Right ventricle myocardium superior (tissue), 1 donor: ENCODE results near the gene LIX1. TPM values are rescaled to one million over a fixed set of nuclear protein-coding genes. Genes with fewer than 3 reads are reported as not detected.
"Not testable (repeated sequence)": the region's sequence is repeated elsewhere in the genome, so short reads cannot be mapped to it uniquely, and the experiment has no call there.

Experiments
- ATAC-seq: fragments of 200-7000 bp; cut with Tn5 transposase; one replicate; pipeline ENCODE4 v1.9.1; 2020; ENCODE audit warnings: mild to moderate bottlenecking; ENCODE audit not compliant: poor library complexity
- DNase-seq: peaks from one replicate; pipeline ENCODE4 v3.0.0-alpha.2; 2020
- intact Hi-C: fragments of 100-400 bp; cut with DNase I; formaldehyde crosslinking; loops from one replicate; pipeline ENCODE4 v1.11.2; 2022
- total RNA-seq: library from RNA; stranded (reverse); fragmentation: NEBNext Ultra II Directional; extraction: Animal tissue kit (Norgen Biotek cat#: 25700); gene quantifications from one replicate; pipeline ENCODE4 v1.2.1, GENCODE V29; 2021
- donor health status: DM: no; HTN: yes; CAD: no; lungs with severe emphysema.

LIX1 gene
- total RNA-seq, 1 donor from 2014 or later = not detected

DNA sequence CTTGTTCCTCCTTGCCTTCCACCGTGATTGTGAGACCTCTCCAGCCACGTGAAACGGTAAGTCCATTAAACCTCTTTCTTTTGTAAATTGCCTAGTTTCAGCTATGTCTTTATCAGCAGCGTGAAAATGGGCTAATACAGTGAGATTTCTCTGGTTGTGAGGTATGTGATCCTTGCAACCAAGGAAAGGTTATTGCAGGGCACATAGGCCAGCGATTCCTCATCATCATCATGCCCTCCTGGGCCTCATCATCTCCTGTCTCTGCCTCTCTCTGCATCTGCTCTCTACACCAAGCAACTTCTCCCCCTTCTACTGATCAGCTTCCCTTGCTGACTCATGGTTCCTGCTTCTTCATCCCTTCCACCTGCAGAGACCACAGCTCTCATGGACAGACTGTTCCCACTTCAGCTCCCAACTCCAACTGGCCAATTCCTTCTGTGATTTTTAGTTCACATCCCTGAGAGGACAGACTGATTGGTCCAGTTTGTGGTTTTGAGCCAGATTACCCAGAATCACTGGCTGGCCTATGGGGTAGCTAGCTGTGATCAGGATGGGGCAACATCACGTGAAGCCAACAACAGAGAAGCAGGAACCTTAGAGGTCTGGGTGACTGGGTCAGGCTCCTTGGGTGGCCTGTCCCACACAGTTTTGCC, 53.1 kb downstream of the LIX1 start:
- intact Hi-C loops = no loop called here
- DNase-seq (no peak), ATAC-seq (no peak)

DNA sequence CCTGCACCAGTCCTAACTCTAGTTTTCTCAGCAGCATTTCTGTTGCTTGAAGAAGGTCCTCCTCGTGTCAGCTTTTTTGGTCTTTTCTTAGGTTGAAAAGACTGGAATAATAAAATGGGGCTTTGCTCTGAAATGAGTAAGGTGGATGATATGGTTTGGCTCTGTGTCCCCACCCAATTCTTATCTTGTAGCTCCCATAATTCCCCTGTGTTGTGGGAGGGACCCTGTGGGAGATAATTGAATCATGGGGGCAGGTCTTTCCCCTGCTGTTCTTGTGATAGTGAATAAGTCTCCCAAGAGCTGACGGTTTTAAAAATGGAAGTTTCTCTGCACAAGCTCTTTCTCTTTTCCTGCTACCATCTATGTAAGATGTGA, 53.6 kb downstream of the LIX1 start:
- intact Hi-C loops = no loop called here
- ATAC-seq (no peak), DNase-seq (no peak)

DNA sequence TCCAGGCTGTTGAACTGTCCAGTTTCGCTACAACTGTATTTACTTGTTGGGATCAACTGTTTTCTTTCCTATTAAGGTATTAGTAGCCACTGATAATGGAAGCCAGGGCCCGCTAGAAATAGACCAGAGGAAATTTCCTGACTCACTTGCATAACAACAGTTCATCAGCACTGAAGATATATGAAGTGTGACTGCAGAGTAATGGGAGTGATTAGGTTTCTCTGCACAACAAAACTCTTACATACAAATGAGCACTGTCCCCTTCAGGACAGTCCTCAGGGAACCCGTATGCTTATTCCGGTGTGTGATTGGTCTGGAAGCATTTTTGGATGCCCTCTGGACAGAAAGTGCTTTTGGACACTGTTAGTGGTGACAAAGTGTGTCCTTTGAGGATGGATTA, 55.3 kb downstream of the LIX1 start:
- DNase-seq (no peak), ATAC-seq (no peak)
- intact Hi-C loops = no loop called here

DNA sequence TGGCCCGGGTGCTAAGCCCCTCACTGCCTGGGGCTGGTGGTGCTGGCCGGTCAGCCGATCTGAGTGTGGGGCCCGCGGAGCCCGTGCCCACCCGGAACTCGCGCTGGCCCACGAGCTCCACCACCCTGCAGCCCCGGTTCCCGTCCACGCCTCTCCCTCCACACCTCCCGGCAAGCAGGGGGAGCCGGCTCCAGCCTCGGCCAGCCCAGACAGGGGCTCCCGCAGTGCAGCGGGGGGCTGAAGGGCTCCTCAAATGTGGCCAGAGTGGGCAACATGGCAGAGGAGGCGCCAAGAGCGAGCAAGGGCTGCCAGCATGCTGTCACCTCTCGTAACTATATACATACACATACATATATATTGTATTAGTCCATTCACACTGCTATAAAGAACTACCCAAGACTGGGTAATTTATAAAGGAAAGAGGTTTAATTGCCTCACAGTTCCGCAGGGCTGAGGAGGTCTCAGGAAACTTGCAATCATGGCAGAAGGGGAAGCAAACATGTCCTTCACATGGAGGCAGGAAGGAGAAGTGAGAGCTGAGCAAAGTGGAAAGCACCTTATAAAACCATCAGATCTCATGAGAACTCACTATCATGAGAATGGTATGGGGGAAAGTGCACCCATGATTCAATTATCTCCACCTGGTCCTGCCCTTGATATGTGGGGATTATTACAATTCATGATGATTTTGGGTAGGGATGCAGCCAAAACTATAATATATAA, 56.8 kb downstream of the LIX1 start:
- intact Hi-C loops = no loop called here
- ATAC-seq (no peak), DNase-seq (no peak)

DNA sequence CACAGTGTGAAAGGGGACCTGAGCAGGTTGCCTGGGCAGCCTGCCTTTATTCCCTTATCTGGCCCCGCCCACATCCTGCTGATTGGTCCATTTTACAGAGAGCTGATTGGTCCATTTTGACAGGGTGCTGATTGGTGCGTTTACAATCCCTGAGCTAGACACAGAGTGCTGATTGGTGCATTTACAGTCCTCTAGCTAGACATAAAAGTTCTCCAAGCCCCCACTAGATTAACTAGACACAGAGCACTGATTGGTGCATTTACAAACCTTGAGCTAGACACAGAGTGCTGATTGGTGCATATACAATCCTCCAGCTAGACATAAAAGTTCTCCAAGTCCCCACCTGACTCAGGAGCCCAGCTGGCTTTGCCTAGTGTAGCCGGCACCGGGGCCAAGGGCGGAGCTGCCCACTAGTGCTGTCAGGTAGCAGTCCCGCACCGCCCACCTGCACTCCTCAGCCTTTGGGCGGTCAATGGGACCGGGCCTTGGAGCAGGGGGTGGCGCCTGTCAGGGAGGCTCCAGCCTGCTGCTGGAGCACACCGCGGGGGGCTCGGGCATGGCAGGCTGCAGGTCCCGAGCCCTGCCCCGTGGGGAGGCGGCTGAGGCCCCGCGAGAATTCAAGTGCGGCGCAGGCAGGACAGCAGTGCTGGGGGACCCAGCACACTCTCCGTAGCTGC, 57.5 kb downstream of the LIX1 start:
- intact Hi-C loops, DNase-seq, ATAC-seq: not testable (repeated sequence)

DNA sequence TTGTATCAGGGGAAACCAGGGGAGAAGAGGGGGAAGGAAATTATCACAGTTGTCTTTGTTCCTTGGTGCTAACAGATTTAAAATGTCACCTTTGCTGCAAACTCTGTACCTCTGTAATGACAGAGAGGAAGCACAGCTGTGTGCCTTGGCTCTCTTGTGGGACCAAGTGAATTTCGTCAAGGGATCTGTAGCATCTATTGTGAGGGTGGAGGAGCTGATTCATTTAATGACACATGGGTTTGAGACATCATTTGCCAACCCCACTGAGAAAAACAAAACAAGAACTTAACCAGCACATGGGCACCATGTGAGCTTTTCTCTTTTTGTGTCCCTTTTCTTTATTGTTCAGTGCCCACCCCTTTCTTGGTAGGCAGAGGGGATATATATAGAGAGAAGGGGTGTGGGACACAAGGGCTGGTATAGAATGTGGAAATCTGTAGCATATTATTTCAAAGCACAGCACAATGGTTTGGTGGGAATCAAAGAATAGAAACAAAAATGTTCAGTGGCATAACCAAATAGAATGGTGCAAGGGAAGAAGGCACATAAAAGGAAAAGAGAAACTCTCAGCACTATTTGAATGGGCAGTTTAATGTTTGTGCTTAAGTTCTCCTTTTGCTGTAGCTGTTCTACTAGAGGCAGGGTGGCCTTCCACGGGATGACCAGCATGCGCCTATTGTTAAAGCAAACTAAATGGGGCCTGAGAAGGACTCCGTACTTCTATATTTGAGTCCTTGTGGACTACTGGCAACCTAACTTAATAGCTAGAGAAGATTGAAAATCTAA, 63.3 kb downstream of the LIX1 start:
- intact Hi-C loops = no loop called here
- DNase-seq = no peak
- ATAC-seq = no peak

DNA sequence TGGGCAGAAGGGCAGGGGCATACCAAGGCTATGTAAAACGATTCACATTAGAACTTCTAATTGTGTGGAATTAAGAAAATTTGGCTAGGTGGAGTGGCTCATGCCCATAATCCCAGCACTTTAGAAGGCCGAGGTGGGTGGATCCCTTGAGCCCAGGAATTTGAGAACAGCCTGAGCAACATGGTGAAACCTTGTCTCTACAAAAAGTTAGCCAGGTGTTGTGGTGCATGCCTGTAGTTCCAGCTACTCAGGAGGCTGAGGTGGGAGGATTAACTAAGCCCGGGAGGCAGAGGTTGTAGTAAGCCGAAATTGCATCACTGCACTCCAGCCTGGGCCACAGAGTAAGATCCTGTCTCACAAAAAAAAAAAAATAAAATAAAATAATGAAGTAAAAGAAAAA, 65.2 kb downstream of the LIX1 start:
- ATAC-seq (no peak), DNase-seq (no peak)
- intact Hi-C loops = no loop called here

DNA sequence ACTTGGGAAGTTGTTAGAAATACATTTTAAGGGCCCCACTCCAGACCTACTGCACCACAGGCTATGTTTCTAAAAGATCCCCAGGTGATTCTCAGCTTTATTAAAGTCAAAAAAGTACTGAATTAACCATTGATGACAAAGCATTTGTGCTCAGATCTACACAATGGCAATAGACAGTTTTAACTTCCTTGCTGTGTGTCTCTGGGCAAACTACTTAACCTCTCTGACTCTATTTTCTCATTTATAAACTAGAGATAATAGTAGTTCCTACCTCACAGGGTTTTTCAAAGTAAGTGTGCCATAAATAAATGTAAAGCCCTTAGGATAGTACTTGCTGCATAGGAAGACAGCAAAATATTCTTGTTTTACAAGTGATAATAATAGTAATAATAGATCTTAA, 66.3 kb downstream of the LIX1 start:
- ATAC-seq (no peak), DNase-seq (no peak)
- intact Hi-C loops = no loop called here

DNA sequence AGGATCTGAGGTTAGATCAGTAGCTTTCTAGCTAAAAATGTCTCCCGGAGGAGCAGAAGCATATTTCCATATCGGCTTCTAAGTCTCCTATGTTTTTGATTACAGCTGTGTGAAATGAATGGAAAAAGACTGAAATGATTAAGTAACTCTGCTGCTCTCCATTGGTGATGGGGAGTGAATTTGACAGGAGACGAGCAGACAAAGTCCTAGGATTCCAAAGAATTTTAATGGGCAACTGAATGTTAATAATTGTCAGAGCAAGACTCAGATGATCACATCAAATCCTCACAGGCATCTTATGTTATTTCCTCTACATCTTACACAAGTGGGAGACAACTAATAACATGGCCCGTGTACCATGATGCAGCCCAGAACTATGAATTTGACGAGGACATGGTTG, 66.8 kb downstream of the LIX1 start:
- intact Hi-C loops = no loop called here

DNA sequence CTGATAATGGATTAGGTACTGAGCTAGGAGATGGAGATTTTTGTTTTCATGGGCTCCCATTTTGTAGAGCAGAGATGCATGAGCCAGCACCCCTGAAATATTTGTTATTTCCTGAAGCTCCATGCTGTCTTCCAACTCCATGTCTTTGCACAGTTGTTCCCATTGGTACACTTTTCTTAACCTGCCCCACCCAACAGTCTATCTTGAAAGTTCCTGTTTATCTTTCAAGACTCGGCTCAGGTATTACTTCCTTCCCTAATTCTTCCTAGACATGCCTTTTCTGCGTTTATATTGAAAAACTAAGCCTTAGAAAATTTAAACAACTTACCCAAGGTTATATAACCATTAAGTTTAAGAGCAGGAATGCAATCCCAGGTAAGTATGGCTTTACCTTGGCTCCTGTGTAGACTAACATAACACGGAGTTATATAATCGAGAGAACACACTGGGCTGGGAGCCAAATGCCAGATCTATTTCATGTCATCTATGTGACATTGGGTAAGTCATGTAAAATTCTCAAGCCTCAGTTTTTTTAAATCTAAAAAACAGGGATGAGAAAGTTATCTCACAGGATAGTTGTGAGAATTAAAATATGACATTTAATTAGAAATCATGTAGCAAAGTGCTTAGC, 67.4 kb downstream of the LIX1 start:
- DNase-seq = no peak
- no peak for ATAC-seq
- intact Hi-C loops = no loop called here

More for the DNA sequence above, 66.8 kb downstream of the LIX1 start:
- DNase-seq (no peak), ATAC-seq (no peak)

DNA sequence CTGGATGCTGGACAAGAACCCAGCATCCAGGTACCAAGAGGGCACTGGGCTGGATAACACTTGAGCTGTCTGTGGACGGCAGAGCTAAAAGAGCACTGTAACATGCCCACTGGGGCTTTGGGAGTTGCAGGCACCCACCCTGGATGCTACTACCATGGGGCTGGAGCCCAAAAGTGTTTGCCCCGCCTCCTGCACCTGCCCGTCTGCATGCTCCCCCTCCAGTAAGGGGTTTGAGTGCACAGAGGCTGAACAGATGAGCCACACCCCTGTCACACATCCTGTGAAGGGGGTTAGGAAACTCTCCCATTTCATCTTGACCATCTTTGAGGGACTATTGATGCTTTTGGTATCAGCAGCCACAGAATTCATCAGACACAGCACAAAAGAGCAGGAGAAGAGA, 69.0 kb downstream of the LIX1 start:
- DNase-seq (no peak), ATAC-seq (no peak)
- intact Hi-C loops = no loop called here

DNA sequence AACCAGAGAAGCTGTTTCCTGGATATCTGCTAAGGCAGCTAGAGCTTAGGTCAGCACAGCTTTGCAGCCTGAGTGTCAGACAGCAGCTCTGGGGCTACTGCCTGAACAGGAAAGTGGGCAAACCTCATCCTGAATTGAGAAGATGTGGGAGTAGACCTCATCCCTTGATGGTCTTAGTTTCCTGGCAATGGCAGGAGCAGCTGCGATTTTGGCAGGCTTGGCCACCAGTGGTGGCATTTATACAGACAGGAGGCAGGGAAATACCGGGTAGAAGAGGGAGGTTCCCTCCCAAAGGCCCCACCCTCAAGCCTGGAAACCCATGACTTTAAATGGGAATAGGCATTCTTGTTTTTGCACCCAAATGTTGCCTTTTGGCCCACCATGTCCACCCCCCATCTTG, 69.7 kb downstream of the LIX1 start:
- ATAC-seq = no peak
- DNase-seq = no peak
- intact Hi-C loops = no loop called here

DNA sequence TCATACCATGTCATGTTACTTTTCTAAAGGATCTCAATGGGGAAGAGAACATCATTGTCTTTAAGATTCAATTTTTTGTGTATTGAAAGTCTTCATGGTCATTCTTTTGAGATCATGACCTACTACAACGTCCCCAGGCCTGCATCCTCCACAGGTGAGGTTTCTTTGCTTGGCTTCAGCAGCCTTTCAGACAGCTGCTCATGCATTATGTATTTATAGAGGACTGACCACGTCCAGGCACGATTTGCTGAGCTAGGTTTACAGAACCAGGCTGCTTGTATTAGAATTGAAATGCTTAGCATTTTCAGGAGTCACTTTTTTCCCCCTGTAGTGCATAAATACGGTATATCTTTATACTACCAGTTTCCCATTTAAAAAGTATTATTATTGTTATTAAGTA, 70.4 kb downstream of the LIX1 start:
- intact Hi-C loops = no loop called here
- DNase-seq (no peak), ATAC-seq (no peak)

DNA sequence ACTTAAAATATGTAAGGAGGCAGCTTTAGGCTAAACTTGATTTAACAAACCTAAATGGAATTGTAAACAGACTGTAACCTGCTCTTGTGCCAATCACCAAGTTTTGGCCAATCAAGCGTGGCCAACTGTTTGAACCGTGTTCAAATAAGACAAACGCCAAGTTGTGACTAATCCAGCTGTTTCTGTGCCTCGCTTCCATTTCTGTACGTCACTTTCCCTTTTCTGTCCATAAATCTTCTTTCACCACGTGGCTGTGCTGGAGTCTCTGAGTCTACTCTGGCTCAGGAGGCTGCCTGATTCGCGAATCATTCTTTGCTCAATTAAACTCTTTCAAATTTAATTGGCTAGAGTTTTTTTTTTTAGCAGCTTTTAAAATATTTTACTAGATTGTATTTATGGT, 71.3 kb downstream of the LIX1 start:
- DNase-seq (no peak), ATAC-seq (no peak)

DNA sequence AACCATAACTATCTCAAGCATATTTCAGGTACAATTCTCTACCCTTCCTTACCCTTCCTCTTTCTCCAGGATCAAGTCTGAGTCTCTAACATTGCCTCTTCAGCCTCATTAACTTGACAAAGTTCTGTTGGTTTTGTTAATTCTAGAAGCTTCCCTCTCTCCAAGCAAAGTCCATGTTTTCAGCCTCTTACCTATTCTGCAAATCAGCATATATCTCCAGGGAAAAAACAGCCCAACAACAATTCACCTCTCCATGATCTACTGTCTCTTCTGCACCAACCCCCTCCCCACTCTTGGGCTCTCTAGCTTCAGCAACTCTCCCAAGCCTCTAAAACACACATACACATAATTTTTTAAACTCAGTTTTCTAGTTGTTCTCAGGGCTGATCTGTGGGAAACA, 72.2 kb downstream of the LIX1 start:
- ATAC-seq (no peak), DNase-seq (no peak)
- intact Hi-C loops = no loop called here

More for the DNA sequence above, 71.3 kb downstream of the LIX1 start:
- intact Hi-C loops = no loop called here

DNA sequence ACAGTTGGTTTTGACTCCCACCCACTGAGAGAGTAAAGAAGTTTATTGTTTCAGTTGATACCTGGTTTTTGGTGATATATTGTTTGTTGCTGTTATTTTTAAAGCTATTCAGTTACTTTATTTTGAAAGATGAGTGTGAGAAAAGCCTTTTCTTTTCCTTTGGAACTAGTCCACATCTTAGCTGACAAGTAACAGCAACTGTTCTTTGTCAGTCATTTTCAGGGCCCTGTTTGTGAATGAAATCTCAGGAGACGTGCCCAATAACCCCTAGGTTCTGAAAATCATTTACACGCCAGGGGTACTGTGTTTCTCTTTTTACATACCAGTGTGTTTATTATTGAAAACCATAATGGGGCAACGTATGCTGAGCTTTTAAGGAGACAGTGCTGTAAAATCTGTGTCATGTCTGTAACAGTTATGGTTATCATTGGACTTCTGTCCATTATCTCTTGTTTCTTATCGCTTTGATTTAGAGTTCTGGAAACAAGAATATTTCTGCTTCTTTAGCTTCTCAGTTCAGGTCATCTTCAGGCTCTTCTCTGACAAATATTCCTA, 75.0 kb downstream of the LIX1 start:
- intact Hi-C loops = no loop called here
- DNase-seq = no peak
- no peak for ATAC-seq

DNA sequence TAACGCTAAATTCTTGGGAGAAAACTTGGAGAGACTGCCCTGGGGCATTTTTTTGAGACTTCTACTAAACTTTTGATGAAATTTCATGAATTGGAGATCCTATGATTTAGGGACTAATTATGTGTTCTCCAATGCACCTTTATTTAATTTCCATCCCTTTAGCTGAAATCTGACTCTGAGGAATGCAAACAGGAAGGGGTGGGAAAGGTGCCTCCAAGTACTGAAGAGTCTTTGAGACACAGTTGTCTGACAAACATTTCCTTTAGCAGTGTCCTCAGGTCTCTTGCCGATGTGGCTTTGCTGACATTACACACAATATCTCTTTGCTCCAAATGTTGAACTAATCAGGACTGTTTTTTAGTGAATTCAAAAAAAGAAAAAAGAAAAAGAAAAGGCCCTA, 76.9 kb downstream of the LIX1 start:
- intact Hi-C loops = no loop called here
- DNase-seq (no peak), ATAC-seq (no peak)

DNA sequence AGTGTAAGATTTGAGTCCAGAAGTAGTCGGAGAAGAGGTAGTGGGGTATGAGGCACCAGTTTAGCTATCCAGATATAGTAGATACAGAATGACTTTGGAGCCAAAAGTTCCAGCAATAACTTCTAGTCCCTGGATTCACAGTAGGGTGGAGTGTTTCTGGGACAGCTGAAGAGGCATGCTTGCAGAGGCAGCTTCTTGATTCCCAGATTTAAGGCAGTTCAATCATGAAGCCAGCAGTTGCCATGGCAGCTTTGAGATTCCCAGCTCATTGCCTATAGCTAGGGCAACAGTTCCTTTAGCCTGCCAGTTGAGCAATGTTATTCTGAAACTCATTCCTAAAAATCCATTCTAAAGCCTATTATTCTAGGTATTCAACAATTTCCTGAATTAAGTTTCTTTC, 79.2 kb downstream of the LIX1 start:
- ATAC-seq = no peak
- intact Hi-C loops = no loop called here

DNA sequence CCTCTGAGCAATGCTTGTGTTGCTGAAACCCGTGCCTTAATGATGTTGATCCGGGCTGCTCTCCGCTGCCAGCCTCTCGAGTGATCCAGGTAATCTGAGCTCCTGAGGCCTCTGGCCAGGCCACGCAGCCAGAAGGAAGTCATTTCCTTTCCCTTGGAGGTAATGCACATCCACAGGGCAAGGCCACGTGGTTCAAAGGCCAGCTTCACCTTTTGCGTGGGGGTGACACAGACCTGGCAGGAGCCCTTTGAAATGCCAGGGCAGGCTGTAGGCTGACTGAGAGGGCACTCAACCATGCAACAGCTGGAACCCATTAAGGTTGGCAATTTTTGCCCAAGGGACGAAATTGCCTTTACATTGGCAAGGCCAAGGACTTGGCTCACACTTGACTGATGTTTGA, 80.4 kb downstream of the LIX1 start:
- intact Hi-C loops = no loop called here
- DNase-seq (no peak), ATAC-seq (no peak)

More for the DNA sequence above, 79.2 kb downstream of the LIX1 start:
- no peak for DNase-seq
